GM13977 (cell line): ENCODE results near the gene IFT88.

Experiments
- DNase-seq: peaks from one replicate; pipeline ENCODE4 v3.0.0; 2012; ENCODE audit warnings: low spot score
- in situ Hi-C: fragments of 300-500 bp; cut with MboI; formaldehyde crosslinking; loops from one replicate; pipeline ENCODE4 v1.12.0; 2022; ENCODE audit warnings: low sequenced_read_pairs, low pct_unique_long_range_greater_than_20kb, mixed read lengths, inconsistent platforms; ENCODE audit not compliant: unreplicated experiment
- TF ChIP-seq, protein P1 (sequence below): IDR thresholded peaks from 2 replicates; pipeline ENCODE4 v1.5.1; 2012; ENCODE audit warnings: mild to moderate bottlenecking, control low read depth; ENCODE audit not compliant: insufficient read depth; ENCODE audit errors: extremely low read depth, missing control alignments

Gene IFT88

GRCh38 chr13:20525601-20526544 lies 41.1 kb upstream of the IFT88 start, which contains the start of gene CRYL1:
Gene CRYL1 (minus strand): TSS chr13:20525857. CDS start chr13:20525794, 63 bp downstream.
- TF ChIP-seq, protein P1, sequence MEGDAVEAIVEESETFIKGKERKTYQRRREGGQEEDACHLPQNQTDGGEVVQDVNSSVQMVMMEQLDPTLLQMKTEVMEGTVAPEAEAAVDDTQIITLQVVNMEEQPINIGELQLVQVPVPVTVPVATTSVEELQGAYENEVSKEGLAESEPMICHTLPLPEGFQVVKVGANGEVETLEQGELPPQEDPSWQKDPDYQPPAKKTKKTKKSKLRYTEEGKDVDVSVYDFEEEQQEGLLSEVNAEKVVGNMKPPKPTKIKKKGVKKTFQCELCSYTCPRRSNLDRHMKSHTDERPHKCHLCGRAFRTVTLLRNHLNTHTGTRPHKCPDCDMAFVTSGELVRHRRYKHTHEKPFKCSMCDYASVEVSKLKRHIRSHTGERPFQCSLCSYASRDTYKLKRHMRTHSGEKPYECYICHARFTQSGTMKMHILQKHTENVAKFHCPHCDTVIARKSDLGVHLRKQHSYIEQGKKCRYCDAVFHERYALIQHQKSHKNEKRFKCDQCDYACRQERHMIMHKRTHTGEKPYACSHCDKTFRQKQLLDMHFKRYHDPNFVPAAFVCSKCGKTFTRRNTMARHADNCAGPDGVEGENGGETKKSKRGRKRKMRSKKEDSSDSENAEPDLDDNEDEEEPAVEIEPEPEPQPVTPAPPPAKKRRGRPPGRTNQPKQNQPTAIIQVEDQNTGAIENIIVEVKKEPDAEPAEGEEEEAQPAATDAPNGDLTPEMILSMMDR, result no peak
- in situ Hi-C loops, result no loop called here
- peak; percentile 82 for DNase-seq

DNA sequence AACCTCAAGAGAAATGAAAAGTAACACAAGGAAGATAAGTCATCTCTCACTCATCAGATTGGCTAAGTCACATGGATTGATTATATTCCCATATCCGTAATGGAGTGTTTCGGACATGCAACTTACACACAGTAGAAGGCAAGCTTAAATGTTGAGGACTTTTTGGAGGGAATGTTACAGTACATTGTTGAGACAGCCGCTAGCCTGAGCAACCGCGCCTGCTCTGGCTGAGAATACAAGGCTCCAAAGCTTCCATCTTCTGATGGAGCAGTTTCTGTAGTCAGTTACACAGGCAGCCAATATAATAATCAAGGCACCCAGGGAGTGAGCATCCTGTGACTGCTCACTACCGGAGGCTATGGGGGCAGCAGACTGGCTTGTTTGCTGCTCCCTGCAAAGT lies 40.3 kb upstream of the IFT88 start:
- DNase-seq, result no peak
- TF ChIP-seq, protein P1, result no peak
- in situ Hi-C loops, result no loop called here

- DNase-seq, result peak; percentile 62
- TF ChIP-seq, protein P1, result no peak
- in situ Hi-C loops, result no loop called here
Measured at GRCh38 chr13:20528452-20528851, 38.5 kb upstream of the IFT88 start.

- in situ Hi-C loops, result no loop called here
- DNase-seq, result no peak
- TF ChIP-seq, protein P1, result no peak
Measured at GRCh38 chr13:20534038-20534608, 32.8 kb upstream of the IFT88 start.

GRCh38 chr13:20536992-20537391 lies 30.0 kb upstream of the IFT88 start:
- TF ChIP-seq, protein P1, result no peak
- in situ Hi-C loops, result no loop called here
- DNase-seq, result no peak

DNA sequence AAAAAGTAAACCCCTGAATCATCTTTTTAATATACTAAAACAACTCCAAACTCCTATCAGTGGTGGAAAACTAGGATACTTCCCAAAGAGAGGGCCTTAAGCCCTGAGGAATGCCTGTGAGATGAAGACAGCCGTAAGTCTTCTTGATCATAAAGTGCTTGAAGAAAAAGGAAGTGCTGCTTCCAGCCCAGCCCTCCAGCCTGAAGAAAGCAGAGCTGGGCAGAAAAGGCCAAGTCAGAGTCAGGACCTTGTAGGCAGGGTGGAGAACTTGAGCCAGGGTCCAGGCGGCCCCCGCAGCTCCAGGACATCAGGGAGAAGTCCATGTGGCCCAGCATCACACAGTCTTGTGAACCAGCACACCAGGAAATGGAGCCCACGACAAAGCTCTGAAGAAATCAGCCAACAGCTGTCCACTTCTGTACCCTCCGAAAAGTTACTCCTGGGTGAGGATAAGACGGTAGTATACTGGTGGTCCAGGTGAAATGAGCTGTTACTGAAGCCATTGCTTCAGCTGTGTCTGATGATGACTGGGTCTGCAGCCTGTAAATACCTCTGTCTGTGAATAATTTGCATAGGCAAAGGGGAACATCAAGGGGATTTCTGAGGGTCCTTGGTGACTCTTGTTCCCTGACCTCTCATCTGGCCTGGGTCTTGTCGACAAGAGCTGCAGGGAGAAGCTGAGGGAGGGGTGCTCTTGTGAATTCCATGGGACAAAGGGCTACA lies 22.6 kb upstream of the IFT88 start:
- TF ChIP-seq, protein P1, result no peak
- no peak for DNase-seq
- in situ Hi-C loops, result no loop called here
